Dendritic cell treated with granulocyte-macrophage colony-stimulating factor and Interleukin-4, amounts not matched to agents 40 ng/mL and 50 ng/mL, for 4 days (primary cell): ENCODE measurements around the gene DNAH14.
A peak's percentile ranks its signal among the peaks of the same experiment; 100 is the strongest.

Source experiments
- H3K27ac Mint-ChIP-seq: one replicate; pipeline ENCODE4 v1.8.0; 2022; ENCODE audit warnings: mild to moderate bottlenecking, mixed read lengths
- H3K27me3 Mint-ChIP-seq: one replicate; pipeline ENCODE4 v1.8.0; 2022; ENCODE audit warnings: mild to moderate bottlenecking, mixed read lengths
- H3K36me3 Mint-ChIP-seq: one replicate; pipeline ENCODE4 v1.8.0; 2022; ENCODE audit warnings: low read depth, mixed read lengths
- H3K4me1 Mint-ChIP-seq: one replicate; pipeline ENCODE4 v1.8.0; 2022; ENCODE audit warnings: low read depth, mixed read lengths
- H3K4me3 Mint-ChIP-seq: one replicate; pipeline ENCODE4 v1.8.0; 2022; ENCODE audit warnings: mild to moderate bottlenecking, moderate library complexity, mixed read lengths
- H3K9me3 Mint-ChIP-seq: one replicate; pipeline ENCODE4 v1.8.0; 2022; ENCODE audit warnings: mixed read lengths
- intact Hi-C: fragments of 100-400 bp; cut with micrococcal nuclease; formaldehyde crosslinking; loops from one replicate; pipeline ENCODE4 v1.15.0; 2022

The DNAH14 gene

GRCh38 chr1:225415307-225415706, 485.8 kb downstream of the DNAH14 start:
- H3K27me3 Mint-ChIP-seq: no peaks in the 10 kb centered on the region
- no peaks in the 10 kb centered on the region for H3K9me3 Mint-ChIP-seq
- H3K36me3 Mint-ChIP-seq: peaks cover 88% of the 10 kb centered on the region
- no peak overlapping the region for H3K27ac Mint-ChIP-seq
- H3K4me1 Mint-ChIP-seq: peaks cover 20% of the 10 kb centered on the region
- intact Hi-C loops: no loop called here
- no peak overlapping the region for H3K4me3 Mint-ChIP-seq

- no peaks in the 10 kb centered on the region for H3K9me3 Mint-ChIP-seq
- H3K27ac Mint-ChIP-seq: no peak overlapping the region
- H3K4me3 Mint-ChIP-seq: no peak overlapping the region
- H3K4me1 Mint-ChIP-seq: peaks cover 20% of the 10 kb centered on the region
- no peaks in the 10 kb centered on the region for H3K27me3 Mint-ChIP-seq
- H3K36me3 Mint-ChIP-seq: peaks cover 81% of the 10 kb centered on the region
- intact Hi-C loops: no loop called here
These were observed 486.7 kb downstream of the DNAH14 start for GRCh38 chr1:225415967-225416745.

GRCh38 chr1:225418059-225418458, 488.6 kb downstream of the DNAH14 start:
- H3K9me3 Mint-ChIP-seq: no peaks in the 10 kb centered on the region
- no peak overlapping the region for H3K27ac Mint-ChIP-seq
- H3K27me3 Mint-ChIP-seq: no peaks in the 10 kb centered on the region
- H3K4me1 Mint-ChIP-seq: peaks cover 28% of the 10 kb centered on the region
- peaks cover 69% of the 10 kb centered on the region for H3K36me3 Mint-ChIP-seq
- intact Hi-C loops: no loop called here
- H3K4me3 Mint-ChIP-seq: no peak overlapping the region

GRCh38 chr1:225418598-225418997, 489.1 kb downstream of the DNAH14 start:
- H3K27me3 Mint-ChIP-seq: no peaks in the 10 kb centered on the region
- peak overlapping the region; percentile 13 for H3K27ac Mint-ChIP-seq
- H3K9me3 Mint-ChIP-seq: no peaks in the 10 kb centered on the region
- H3K36me3 Mint-ChIP-seq: peaks cover 73% of the 10 kb centered on the region
- peaks cover 33% of the 10 kb centered on the region for H3K4me1 Mint-ChIP-seq
- H3K4me3 Mint-ChIP-seq: no peak overlapping the region
- intact Hi-C loops: no loop called here

GRCh38 chr1:225422031-225422605, 492.6 kb downstream of the DNAH14 start:
- intact Hi-C loops: no loop called here
- Mint-ChIP-seq H3K4me1 (peaks cover 50% of the 10 kb centered on the region), H3K27ac (peak overlapping the region; percentile 62), H3K9me3 (no peaks in the 10 kb centered on the region), H3K27me3 (no peaks in the 10 kb centered on the region), H3K4me3 (peak overlapping the region; percentile 53), H3K36me3 (peaks cover 45% of the 10 kb centered on the region)

- H3K27ac Mint-ChIP-seq: peak overlapping the region; percentile 50
- H3K9me3 Mint-ChIP-seq: no peaks in the 10 kb centered on the region
- intact Hi-C loops: no loop called here
- H3K4me1 Mint-ChIP-seq: peaks cover 50% of the 10 kb centered on the region
- H3K27me3 Mint-ChIP-seq: no peaks in the 10 kb centered on the region
- H3K36me3 Mint-ChIP-seq: peaks cover 39% of the 10 kb centered on the region
- no peak overlapping the region for H3K4me3 Mint-ChIP-seq
These were observed 493.5 kb downstream of the DNAH14 start for GRCh38 chr1:225422795-225423517.

- Mint-ChIP-seq H3K27me3 (no peaks in the 10 kb centered on the region), H3K4me1 (peaks cover 50% of the 10 kb centered on the region), H3K36me3 (peaks cover 33% of the 10 kb centered on the region), H3K4me3 (no peak overlapping the region), H3K27ac (peak overlapping the region; percentile 50), H3K9me3 (no peaks in the 10 kb centered on the region)
- intact Hi-C loops: no loop called here
These were observed 494.0 kb downstream of the DNAH14 start for GRCh38 chr1:225423518-225423855.

GRCh38 chr1:225424562-225425200, 495.2 kb downstream of the DNAH14 start:
- no peaks in the 10 kb centered on the region for H3K27me3 Mint-ChIP-seq
- intact Hi-C loops: no loop called here
- H3K4me1 Mint-ChIP-seq: peaks cover 50% of the 10 kb centered on the region
- H3K36me3 Mint-ChIP-seq: peaks cover 22% of the 10 kb centered on the region
- no peaks in the 10 kb centered on the region for H3K9me3 Mint-ChIP-seq
- no peak overlapping the region for H3K4me3 Mint-ChIP-seq
- H3K27ac Mint-ChIP-seq: peak overlapping the region; percentile 16

- peak overlapping the region; percentile 16 for H3K27ac Mint-ChIP-seq
- peaks cover 15% of the 10 kb centered on the region for H3K36me3 Mint-ChIP-seq
- H3K4me1 Mint-ChIP-seq: peaks cover 50% of the 10 kb centered on the region
These were observed 495.8 kb downstream of the DNAH14 start for GRCh38 chr1:225425201-225425786.

GRCh38 chr1:225426395-225427234, 497.1 kb downstream of the DNAH14 start:
- H3K27ac Mint-ChIP-seq: peak overlapping the region; percentile 78
- peaks cover 50% of the 10 kb centered on the region for H3K4me1 Mint-ChIP-seq
- H3K36me3 Mint-ChIP-seq: peaks cover 14% of the 10 kb centered on the region
- no peaks in the 10 kb centered on the region for H3K9me3 Mint-ChIP-seq
- no peaks in the 10 kb centered on the region for H3K27me3 Mint-ChIP-seq
- peak overlapping the region; percentile 84 for H3K4me3 Mint-ChIP-seq
- intact Hi-C loops: no loop called here

More at GRCh38 chr1:225425201-225425786, 495.8 kb downstream of the DNAH14 start:
- H3K27me3 Mint-ChIP-seq: no peaks in the 10 kb centered on the region
- intact Hi-C loops: no loop called here
- H3K9me3 Mint-ChIP-seq: no peaks in the 10 kb centered on the region
- H3K4me3 Mint-ChIP-seq: no peak overlapping the region

GRCh38 chr1:225427235-225428067, 498.0 kb downstream of the DNAH14 start, which contains the start of gene LBR:
Gene LBR, minus strand, starts transcription at chr1:225428038. Its CDS starts 3,963 bp downstream, at chr1:225424075.
- H3K27ac Mint-ChIP-seq: peak within 1 kb of the TSS; percentile 78
- intact Hi-C loops: loop anchor here (1.0 to 2.0 kb wide), 2 partner anchors 18 to 39 kb away; no protein-coding TSS in a partner anchor
- no peaks in the 10 kb centered on the region for H3K9me3 Mint-ChIP-seq
- H3K4me3 Mint-ChIP-seq: peak within 1 kb of the TSS; percentile 84
- no peaks in the 10 kb centered on the region for H3K27me3 Mint-ChIP-seq
- peaks cover 43% of the 10 kb centered on the region for H3K4me1 Mint-ChIP-seq
- H3K36me3 Mint-ChIP-seq: peaks cover 13% of the 10 kb centered on the region
